ENCODE data around the gene PGBD1.

The PGBD1 gene

DNA sequence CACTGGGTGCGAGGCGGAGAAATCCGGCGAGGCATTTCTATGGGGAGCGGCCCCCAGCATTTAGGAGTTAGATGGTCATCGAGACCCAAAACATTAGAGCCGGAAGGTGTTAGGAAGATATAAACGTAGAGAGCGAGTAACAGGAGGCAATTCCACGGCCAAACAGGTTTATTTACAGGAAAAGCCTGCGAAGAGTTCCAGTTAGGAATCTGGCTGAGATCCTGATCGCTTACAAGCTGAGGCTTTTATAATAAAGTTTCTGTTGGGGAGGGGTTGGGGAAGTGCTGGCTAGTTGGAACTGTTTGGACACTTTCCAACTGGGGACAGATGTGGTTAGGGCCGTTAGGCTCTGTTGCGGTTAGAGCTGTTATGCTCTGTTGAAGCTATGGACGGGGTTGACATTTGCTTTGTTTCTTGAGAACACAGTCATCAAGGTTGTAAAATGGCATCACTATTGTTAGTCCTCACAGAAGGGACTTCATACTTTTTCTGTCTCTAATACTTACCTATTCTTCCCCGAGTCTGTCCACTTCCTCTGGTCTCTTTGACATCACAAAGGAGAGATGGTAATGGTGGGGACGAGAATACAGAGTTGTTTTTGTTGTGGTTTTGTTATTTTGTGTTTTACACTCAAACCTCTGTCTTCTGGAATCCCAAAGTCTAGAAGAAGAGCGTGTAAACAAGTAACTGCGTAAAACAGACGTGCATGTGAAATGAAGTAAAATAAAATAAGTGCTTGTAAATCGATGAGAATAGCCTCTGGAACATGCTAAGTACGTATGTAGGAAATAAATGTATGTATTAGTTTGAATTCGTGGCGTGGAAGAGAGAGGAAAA, 55.1 kb downstream of the PGBD1 start:
- no peak for FAIRE-seq

DNA sequence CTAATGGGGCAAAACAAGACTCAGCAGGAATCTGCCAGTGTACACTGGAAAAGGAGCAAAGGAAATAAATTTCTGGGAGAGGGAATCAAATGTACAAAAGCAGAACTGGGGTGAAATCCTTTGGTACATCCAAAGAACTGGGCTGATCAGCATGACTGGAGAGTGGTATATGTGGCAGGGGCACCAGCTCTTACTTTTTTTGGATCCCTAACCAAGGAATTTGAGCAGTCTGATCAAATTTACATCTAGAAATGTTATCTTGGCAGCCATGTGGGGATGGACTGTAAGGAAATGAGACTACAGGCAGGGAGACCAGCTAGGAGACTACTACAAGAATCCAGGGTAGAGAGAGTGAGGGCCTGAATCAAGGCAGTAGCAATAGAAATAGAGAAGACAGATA, 55.7 kb downstream of the PGBD1 start:
- no peak for FAIRE-seq

DNA sequence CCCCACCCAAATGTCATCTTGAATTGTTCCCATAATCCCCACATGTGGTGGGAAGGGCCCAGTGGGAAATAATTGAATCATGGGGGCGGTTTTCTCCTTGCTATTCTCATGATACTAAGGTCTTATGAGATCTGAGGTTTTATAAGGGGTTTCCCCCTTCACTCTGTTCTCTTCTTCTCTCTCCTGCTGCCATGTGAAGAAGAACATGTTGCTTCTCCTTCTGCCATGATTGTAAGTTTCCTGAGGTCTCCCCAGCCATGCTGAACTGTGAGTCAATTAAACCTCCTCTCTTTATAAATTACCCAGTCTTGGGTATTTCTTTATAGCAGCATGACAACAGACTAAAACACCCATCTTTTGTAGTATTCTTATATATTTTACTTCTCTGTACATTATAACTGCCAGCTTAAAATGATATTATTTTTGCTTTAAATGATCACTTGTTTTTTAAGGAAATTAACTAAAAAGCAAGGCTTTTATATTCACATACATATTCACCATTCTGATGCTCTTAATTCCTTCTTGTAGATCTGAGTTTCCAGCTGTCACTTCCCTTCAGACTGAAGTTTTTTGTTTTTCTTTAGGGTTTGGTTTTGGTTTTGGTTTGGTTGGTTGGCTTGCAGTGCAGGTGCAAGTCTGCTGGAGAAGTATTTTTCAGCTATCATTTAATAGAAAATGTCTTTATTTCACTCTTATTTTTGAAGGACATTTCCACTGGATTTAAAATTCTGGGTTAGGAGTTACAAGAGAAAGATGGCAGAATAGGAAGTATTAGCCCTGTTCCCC, 59.1 kb downstream of the PGBD1 start:
- FAIRE-seq = no peak

DNA sequence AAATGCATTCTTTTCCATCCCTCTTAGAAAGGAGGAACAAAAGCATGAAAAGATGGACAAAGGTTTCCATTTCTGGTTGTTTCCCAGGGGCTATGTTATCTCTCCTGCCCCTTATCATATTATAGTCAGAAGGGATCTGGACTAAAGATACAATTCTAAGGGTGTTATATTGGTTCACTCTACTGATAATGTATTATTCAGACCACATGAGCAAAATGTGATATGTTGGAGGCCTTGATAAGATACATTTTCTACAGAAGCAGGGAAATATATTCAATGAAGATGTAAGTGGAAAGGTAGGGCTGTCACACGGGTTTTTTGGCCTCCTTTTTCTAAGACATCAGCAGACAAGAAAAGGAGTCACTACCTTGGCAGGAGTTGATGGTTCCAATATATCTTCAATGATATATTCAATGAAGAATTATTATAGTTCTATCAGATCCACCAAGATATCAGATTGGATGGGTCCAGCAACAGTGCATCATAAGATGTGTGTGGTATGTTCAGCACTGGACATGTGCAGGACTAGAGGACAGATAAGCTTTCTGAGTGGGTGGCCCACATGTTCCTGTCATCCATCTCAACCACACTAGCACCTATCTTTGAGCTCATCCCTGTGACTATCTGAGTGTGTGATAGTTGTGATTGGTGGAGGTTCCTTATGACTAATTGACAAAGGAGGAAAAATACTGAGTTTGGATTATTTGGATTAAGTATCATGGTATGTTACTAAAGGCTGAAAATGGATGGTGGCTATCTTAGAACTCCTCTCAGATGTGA, 62.7 kb downstream of the PGBD1 start:
- FAIRE-seq = no peak

DNA sequence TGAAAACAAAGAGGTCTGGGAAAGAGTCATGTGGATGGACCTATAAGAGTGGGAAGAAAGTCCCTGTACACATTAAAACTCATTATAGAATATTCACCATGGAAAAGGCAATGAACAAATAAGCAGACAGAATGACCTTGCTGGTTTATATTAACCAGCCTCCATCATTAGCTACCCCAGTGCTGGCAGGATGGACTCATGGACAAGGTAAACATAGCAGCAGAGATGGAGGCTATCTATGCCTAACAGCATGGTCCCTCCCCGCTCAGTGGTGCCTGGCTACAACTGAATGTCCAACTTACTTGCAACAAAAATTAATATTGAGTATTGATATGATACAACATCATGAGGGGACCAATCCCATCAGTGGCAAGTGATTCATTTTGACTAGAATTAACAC, 63.8 kb downstream of the PGBD1 start:
- no peak for FAIRE-seq

DNA sequence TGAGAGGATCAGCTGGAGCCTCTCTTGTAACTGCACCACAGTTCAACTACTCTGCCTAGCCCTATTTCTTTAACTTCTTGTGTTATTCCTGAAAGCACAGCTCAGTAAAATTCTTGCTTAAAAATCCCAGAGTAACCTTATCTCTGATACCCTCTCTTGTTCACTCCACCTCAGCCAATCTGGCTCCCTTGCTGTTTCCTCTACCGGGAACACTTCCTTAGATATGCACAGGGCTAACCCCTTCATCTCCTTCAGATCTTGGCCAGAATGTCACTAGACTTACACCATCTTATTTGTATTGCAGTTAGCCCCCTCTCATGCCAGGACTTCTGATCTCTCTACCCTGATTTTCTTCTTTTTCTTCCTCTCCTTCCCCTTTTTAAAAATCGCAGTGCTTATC, 65.7 kb downstream of the PGBD1 start:
- no peak for FAIRE-seq

DNA sequence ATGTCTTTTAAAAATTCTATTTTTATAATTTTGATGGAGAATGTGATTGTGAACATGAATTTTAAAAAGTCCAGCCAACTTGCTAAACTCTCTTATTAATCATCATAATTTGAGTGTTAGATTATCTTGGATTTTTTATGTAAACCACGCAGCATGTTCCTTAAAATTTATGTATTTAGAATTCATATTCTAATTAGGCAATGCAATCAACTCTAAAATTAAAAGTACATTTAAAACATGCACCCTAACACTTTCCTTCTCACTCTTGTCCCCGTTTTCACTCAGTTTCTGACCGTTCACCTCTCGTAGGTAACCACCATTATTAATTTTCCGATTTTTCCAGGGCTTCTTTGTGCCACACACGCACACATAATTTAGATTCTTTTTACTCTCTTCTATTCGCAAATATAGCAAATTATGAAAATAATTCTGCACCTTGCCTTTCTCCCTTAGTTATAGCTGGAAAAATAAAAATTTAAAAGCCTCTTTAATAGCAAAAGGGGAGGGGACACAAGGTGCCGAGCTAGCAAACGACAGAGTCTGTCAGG, 68.0 kb downstream of the PGBD1 start:
- FAIRE-seq = no peak

DNA sequence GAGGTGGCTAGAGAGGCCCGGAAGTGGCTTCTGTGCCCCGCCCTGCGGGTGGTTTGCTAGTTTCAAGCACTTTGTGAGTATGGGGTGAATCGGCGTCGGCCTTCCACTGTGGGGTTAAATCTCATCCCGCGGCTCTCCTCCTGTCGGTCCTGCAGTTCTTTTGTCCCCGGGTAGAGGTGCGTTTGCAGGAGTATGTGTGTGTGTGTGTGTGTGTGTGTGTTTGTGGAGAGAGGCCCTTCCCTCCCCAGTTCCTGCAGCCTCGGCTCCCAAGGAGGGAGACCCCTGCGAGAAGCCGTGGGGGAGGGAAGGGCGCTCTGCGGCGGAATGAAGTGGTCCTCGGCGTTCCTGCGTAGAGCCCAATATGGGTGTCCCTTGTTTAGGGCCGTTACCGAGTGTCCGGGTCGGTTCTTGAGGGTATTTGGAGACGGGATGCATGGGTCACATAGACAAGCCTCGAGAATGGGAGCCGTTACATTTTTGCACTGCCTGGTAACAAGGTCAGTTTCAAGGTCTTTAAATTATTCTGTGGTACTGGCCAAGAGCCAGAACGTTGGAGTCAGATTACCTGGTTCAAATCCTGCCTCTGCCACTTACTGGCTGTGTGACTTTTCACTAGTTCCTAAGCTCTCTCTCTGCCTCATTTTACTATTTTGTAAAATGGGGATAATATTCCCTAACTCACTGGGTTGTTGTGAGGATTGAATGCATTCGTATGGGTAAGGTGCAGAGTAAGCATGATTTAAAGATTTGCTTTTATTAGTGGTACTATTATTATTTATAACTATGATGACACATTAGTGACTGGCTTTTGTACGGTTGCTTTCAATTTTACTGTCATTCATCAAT, 68.7 kb downstream of the PGBD1 start, which contains the start of gene ZKSCAN3:
Gene ZKSCAN3 (plus strand): TSS at position 56 of the 846 bp plus-strand sequence. CDS start 9,640 bp downstream, outside the sequence.
- no peak for FAIRE-seq

DNA sequence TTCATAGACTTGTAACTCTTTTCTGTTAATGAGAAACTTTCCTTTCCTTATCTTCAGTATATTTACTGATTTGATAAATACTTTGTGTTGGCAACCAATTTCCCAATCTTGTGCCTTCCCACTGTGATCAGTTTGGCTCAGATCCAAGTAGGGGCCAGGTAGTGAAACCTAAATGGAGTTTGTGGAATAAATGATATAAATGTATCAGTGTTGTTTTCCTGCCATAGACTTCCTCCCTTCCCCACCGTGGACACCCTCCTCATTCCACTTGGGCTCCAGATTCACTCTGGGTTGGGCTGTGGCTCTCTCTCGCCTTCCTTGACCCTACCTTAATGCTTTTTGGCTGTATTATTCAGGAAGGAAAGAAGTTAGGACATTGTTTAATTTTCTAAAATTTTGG, 69.7 kb downstream of the PGBD1 start:
- no peak for FAIRE-seq

DNA sequence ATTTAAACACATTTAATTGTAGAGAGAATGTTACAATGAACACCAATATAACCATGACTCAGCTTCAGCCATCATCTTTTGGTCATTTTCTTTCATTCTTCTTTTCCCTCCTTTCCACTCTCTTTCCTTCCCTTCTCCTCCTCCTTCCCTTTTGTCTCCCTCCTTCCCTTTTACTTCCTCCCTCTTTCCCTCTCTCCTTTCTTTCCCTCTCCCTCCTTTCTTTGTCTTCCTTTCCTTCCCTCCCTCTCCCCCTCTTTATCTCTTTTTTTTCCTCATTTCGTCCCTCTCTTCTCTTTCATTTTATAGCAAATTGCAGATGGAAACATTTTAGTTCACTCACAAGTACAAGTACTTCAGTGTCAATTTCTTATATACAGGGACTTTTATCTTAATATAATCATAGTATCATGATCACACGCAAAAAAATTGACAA, 70.1 kb downstream of the PGBD1 start:
- FAIRE-seq = no peak

Measured in A204.1 (cell line).